Mesothelial cell of epicardium (in vitro differentiated cells): ENCODE data around the gene IL10. TPM values are rescaled to one million over a fixed set of nuclear protein-coding genes. Genes with fewer than 3 reads are reported as not detected.

ENCODE experiments used
- DNase-seq, 2 experiments: peaks; one replicate each; pipeline ENCODE4 v3.0.0; 2021; ENCODE audit warnings: low spot score in 2 of 2; ENCODE audit not compliant: unreplicated experiment in 2 of 2
- H3K27ac Mint-ChIP-seq: 2 replicates; pipeline ENCODE4 v1.8.0; 2021; ENCODE audit warnings: mixed read lengths
- H3K27me3 Mint-ChIP-seq: 2 replicates; pipeline ENCODE4 v1.8.0; 2021; ENCODE audit warnings: low read depth, mixed read lengths
- H3K36me3 Mint-ChIP-seq: 2 replicates; pipeline ENCODE4 v1.8.0; 2021; ENCODE audit warnings: mixed read lengths
- H3K4me1 Mint-ChIP-seq: 2 replicates; pipeline ENCODE4 v1.8.0; 2021; ENCODE audit warnings: mixed read lengths
- H3K4me3 Mint-ChIP-seq: 2 replicates; pipeline ENCODE4 v1.8.0; 2021; ENCODE audit warnings: mild to moderate bottlenecking, moderate library complexity, mixed read lengths
- H3K9me3 Mint-ChIP-seq: 2 replicates; pipeline ENCODE4 v1.8.0; 2021; ENCODE audit warnings: mixed read lengths
- CTCF ChIP-seq: fragments of 200-600 bp; sonication (generic); IDR thresholded peaks from one replicate; pipeline ENCODE4 v1.5.0; 2021; ENCODE audit warnings: antibody characterized with exemption; ENCODE audit not compliant: unreplicated experiment
- total RNA-seq: library from RNA; stranded (reverse); gene quantifications from 3 replicates; pipeline ENCODE4 v1.2.1, GENCODE V29; 2021

Gene IL10
- total RNA-seq, 1 donor from 2014 or later: not detected

- H3K27me3 Mint-ChIP-seq: peaks cover 36% of the 10 kb centered on the region
- no peak overlapping the region for H3K4me3 Mint-ChIP-seq
- H3K4me1 Mint-ChIP-seq: peaks cover under 1% of the 10 kb centered on the region
- H3K9me3 Mint-ChIP-seq: peaks cover 16% of the 10 kb centered on the region
- H3K36me3 Mint-ChIP-seq: no peaks in the 10 kb centered on the region
- H3K27ac Mint-ChIP-seq: no peak overlapping the region
- no peak for DNase-seq
- no peak for TF ChIP-seq CTCF
These were observed 37.3 kb upstream of the IL10 start for GRCh38 chr1:206809504-206810084.

- peaks cover 16% of the 10 kb centered on the region for H3K9me3 Mint-ChIP-seq
- H3K27ac Mint-ChIP-seq: no peak overlapping the region
- H3K4me1 Mint-ChIP-seq: no peaks in the 10 kb centered on the region
These were observed 36.3 kb upstream of the IL10 start for GRCh38 chr1:206808615-206809014.

GRCh38 chr1:206805357-206805756, 33.1 kb upstream of the IL10 start:
- H3K4me1 Mint-ChIP-seq: peaks cover 2% of the 10 kb centered on the region
- H3K27me3 Mint-ChIP-seq: peaks cover 49% of the 10 kb centered on the region
- DNase-seq: no peak
- H3K36me3 Mint-ChIP-seq: no peaks in the 10 kb centered on the region
- no peaks in the 10 kb centered on the region for H3K9me3 Mint-ChIP-seq
- TF ChIP-seq CTCF: no peak
- no peak overlapping the region for H3K27ac Mint-ChIP-seq
- H3K4me3 Mint-ChIP-seq: no peak overlapping the region

More at GRCh38 chr1:206808615-206809014, 36.3 kb upstream of the IL10 start:
- Mint-ChIP-seq H3K36me3 (no peaks in the 10 kb centered on the region), H3K4me3 (no peak overlapping the region), H3K27me3 (peaks cover 44% of the 10 kb centered on the region)
- no peak for TF ChIP-seq CTCF
- DNase-seq: no peak

- H3K36me3 Mint-ChIP-seq: no peaks in the 10 kb centered on the region
- peaks cover 51% of the 10 kb centered on the region for H3K27me3 Mint-ChIP-seq
- DNase-seq: no peak
- H3K4me3 Mint-ChIP-seq: no peak overlapping the region
- H3K27ac Mint-ChIP-seq: peak overlapping the region; percentile 10
- no peaks in the 10 kb centered on the region for H3K9me3 Mint-ChIP-seq
- no peak for TF ChIP-seq CTCF
- peaks cover 2% of the 10 kb centered on the region for H3K4me1 Mint-ChIP-seq
These were observed 32.0 kb upstream of the IL10 start for GRCh38 chr1:206804156-206804737.

- DNase-seq: no peak
- Mint-ChIP-seq H3K27ac (no peak overlapping the region), H3K4me1 (peaks cover 2% of the 10 kb centered on the region), H3K36me3 (no peaks in the 10 kb centered on the region), H3K4me3 (no peak overlapping the region), H3K9me3 (no peaks in the 10 kb centered on the region), H3K27me3 (peaks cover 47% of the 10 kb centered on the region)
- TF ChIP-seq CTCF: no peak
These were observed 31.0 kb upstream of the IL10 start for GRCh38 chr1:206803221-206803730.
